ENCODE measurements around the gene ID3. TPM values are rescaled to one million over a fixed set of nuclear protein-coding genes. Genes with fewer than 3 reads are reported as not detected.

Gene ID3
- polyA plus RNA-seq, 1 donor = 264 TPM

DNA sequence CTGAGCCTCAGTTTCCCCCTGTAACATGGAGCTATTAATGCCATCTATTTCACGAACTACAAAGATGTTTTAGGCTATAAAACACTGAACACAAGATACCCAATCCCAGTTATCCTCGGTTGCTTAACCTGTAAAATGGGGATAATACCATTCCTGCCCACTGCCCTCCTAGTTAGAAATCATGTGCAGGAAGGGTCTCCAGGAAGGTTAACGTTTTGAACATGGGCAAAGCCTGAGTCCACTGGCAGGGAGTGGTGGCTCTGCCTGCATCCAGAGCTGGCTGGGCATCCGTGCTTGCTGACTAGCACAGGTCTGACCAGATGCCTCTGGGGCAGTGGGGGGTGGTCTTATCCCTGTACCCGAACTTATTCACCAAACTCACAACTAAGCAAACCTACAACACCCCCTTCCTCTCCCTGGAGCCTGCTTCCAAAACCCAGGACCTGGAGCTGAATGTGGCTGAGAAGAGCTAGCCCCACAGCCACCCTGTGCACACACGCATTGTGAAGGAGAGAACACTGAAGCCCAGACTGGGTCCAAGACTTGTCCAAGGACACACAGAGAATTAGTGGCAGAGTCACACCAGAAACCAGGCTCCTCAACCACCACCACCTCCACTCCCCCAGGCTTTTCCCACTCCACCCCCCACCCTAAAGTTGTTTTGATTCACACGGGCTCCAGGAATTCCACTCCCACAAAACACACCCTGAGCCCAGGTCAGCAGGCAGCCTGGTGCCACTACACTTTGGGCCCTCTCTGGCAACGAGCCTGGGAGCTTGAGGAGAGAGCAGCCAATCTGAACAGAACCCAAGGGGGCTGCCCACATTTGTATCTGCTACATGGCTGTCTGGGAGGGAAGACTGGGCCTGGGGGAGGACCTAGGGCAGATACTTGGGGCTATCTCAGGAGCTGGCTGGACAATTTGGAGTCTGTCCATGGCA lies 29.9 kb downstream of the ID3 start:
- no peak for DNase-seq

- DNase-seq = no peak
These were observed 30.9 kb downstream of the ID3 start for GRCh38 chr1:23528250-23528978.

GRCh38 chr1:23527900-23528249 lies 31.4 kb downstream of the ID3 start:
- no peak for DNase-seq

DNA sequence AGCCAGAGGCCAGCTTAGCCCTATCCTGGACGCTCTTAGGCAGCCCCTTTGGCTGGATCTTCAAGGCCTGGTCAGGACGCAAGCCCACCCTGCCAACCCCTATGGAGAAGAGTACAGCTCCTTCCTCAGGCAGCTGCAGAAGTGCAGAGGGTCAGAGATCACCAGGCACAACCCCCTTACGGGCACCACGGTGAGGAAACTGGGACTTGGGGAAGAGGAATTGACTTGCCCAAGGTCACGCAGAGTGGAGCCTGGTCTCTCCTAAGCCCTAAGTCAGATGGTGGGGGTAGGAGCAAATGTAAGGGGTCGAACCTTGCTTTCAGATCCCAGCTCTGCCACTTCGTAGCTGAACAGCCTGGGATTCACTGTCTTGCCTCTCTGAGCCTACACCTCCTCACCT lies 31.9 kb downstream of the ID3 start:
- DNase-seq = no peak

DNA sequence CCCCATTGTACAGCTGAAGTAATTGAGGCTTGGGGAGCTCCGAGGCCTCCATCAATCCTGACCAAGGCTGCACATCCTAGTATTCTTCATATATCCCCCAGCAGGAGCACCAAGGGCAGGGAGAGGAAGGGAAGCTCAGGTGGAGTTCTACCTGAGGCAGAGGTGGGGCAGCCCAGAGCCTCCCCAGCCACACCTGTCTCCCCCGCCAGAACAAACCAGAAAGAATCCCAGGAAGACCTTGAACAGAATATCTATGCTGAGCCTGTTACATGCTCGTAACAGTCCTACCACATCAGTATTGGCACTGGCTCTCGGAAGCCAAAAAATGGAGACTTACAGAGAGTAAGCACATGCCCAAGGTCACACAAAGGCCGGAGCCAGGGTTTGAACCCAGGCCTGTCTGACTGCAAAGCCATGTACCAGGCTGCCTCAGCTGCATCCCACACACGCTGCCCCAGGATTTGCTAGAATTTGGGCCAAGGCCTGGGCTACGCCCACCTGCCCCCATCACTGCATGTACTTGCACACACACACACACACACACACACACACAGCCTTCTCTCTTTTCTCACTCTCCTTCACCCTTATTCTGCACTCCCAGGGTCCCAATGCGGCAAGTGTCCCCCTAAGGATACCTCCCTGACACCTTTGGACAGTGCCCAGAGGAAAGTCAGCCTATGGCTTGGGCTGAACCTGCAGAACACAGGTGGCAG lies 32.8 kb downstream of the ID3 start:
- no peak for DNase-seq

DNA sequence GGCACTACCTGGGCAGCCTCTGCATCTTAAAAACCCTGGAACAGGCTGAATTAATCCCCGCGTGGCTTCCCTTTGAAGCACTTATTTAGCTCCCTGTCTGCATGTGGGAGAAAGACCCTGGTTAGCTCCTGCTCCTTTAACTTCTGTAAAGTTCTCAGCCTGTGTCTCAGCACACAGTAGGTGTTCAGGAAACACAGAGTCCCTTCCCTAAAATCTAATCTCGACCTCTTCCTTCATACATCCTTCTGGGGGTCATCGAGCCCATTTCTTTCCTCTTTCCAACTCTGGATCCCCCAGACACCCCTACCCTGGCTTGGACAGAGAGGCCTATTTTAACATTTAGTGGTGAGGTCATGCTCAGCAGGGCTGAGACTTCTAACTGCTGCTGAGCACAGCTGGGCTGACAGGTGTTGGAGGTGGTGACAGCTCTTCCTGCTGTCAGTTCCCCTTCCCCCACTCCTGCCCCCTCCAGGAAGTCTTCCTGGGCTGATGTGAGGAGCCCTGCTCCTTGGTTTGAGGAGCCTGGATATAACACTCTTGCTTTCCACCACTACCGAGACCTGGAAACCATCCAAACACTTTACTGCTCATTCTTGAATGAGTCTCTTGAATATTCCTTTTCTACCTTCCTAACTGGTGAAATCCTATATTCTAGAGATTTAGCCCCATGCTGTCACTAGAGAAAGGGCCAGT lies 33.6 kb downstream of the ID3 start:
- no peak for DNase-seq

- DNase-seq = no peak
These were observed 34.4 kb downstream of the ID3 start for GRCh38 chr1:23524716-23525401.

- no peak for DNase-seq
These were observed 35.1 kb downstream of the ID3 start for GRCh38 chr1:23524163-23524562.

DNA sequence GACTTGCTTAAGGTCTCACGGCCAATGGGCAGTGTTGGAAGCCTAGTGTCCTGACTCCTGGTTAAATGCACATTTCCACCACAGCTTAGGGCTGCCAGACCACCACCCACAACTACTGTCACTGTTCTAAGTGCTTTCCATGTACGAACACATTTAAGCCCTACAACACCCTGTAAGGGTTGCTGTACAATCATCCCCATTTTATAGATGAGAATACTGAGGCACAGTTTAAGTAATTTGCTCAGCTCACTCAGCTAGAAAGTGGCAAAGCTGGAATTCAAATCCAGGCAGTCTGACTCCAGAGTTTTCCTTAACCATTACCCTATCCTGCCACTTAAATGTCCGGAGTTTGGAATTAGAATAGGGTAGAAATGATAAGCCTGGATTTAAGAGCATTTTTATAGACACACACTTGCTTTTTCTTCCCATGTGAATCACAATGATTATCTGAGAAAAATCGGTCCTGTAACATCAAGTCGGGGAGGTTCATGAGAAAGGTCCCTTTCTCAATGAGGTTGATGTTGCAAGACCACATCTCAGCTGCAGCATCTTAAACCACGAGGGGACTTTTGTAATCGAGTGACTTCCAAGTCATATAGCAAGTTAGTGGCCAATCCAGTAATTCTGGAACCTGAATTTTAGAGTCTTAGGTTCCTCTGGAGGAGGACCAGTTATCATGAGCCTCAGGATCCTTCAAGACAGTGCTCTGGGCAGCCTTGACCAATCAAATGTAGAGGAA lies 36.9 kb downstream of the ID3 start:
- DNase-seq = no peak

DNA sequence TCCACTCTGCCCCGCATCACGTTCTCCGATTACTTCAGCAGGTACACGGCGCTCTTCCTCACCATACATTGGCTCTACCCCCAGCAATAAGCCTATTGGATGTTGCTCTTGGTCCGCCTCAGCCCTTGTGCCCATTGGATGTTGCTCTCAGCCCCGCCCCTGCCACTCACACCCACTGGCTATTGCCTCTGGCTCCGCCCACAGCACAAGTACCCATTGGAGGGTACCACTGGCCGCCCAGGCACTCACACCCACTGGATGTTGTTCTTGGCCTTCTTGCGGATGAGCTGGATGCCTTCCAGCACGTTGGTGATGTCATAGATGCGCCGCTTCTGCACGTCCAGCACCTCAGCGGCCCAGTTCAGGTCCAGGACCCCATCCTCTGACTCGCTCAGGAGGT lies 37.7 kb downstream of the ID3 start:
- DNase-seq = no peak

- DNase-seq = no peak
These were observed 41.7 kb downstream of the ID3 start for GRCh38 chr1:23517581-23517980.

- DNase-seq = no peak
These were observed 43.4 kb downstream of the ID3 start for GRCh38 chr1:23515905-23516304.

- DNase-seq = no peak
These were observed 45.1 kb downstream of the ID3 start for GRCh38 chr1:23514111-23514679.

DNA sequence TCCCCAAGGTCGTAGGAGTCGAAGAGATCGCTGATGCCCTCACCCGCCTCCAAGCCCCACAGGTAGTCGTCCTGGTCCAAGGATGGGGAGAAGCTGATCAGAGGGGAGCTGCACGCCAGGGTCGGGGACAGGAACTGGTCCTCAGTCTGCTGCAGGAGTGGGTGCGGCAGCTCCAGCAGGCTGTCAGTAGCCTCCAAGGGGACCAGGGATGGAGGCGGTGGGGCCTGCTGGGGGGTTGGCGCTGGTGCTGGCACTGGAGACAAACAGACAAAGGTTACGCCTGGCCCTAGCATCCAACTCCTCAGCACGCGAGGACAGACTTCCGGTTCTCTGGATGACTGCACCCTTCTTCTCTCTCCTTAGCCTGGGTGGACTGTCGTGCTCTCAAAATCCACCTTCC lies 49.4 kb downstream of the ID3 start:
- DNase-seq = no peak

Other genes starting within 250 kb of the ID3 start
- gene HNRNPR, start 215.2 kb downstream of the ID3 start, polyA plus RNA-seq (ENCODE audit: insufficient read length) = 298 TPM
- 32.3 TPM for gene ZNF436, start 189.7 kb downstream of the ID3 start, polyA plus RNA-seq (ENCODE audit: insufficient read length)
- 49.3 TPM for gene TCEA3, start 134.8 kb downstream of the ID3 start, polyA plus RNA-seq (ENCODE audit: insufficient read length)
- gene ASAP3, start 75.3 kb downstream of the ID3 start, polyA plus RNA-seq (ENCODE audit: insufficient read length) = 40.1 TPM
- gene E2F2, start 28.3 kb downstream of the ID3 start, polyA plus RNA-seq (ENCODE audit: insufficient read length) = 5.9 TPM
- 2,201 TPM for gene RPL11, start 132.3 kb upstream of the ID3 start, polyA plus RNA-seq (ENCODE audit: insufficient read length)
- 38.1 TPM for gene ELOA, start 184.0 kb upstream of the ID3 start, polyA plus RNA-seq (ENCODE audit: insufficient read length)
- gene PITHD1, start 218.9 kb upstream of the ID3 start, polyA plus RNA-seq (ENCODE audit: insufficient read length) = 68.4 TPM
- gene LYPLA2, start 231.6 kb upstream of the ID3 start, polyA plus RNA-seq (ENCODE audit: insufficient read length) = 57.3 TPM
- 32.2 TPM for gene GALE, start 241.3 kb upstream of the ID3 start, polyA plus RNA-seq (ENCODE audit: insufficient read length)